Measurements from ENCODE around the gene BTBD19.
"Not testable (repeated sequence)": the region's sequence is repeated elsewhere in the genome, so short reads cannot be mapped to it uniquely, and the experiment has no call there.

The BTBD19 gene

DNA sequence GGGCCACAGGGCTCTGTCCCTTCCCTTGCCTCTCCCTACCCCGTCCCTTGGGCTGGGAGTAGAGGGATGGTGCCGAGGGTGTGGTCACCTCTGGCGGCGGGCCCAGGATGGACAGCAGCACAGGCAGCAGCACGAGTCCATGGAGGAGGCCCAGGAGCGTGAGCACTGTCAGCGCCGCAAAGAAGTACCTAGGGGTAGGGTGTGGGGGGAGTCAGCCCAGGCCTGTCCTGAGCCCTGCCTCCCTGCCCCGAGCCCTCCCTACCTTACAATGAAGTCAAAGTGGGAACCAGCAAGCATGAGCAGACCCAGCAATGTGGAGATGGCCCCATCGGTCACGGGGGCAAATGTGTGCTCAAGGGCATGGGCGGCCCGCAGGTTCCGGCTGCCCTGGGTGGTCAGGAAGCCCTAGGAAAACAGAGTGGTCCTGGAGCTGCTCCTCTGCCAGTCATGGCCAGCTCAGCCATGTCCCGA is 14.7 kb downstream of the BTBD19 start:
- DNase-seq (no peak), ATAC-seq (ENCODE audit: insufficient read depth, low read depth) (no peak)
- Histone ChIP-seq H3K79me2 (ENCODE audit: insufficient read depth, low read length) (no peaks in the 10 kb centered on the region), H3K4me3 (ENCODE audit: low read depth in 1 of 2, low read length in 2 of 2) (no peak overlapping the region), H3K27ac (ENCODE audit: low read length) (no peak overlapping the region), H3K4me1 (ENCODE audit: insufficient read depth, low read length) (peaks cover 29% of the 10 kb centered on the region), H4K20me1 (ENCODE audit: insufficient read depth, low read length) (no peaks in the 10 kb centered on the region), H3K27me3 (ENCODE audit: insufficient read depth, low read length, poor library complexity) (no peaks in the 10 kb centered on the region), H2AFZ (ENCODE audit: low read depth, low read length) (no peak overlapping the region), H3K36me3 (ENCODE audit: insufficient read depth, low read length) (no peaks in the 10 kb centered on the region), H3K9ac (ENCODE audit: low read depth, low read length) (no peak overlapping the region), H3K9me3 (ENCODE audit: insufficient read depth, low read length, severe bottlenecking) (no peaks in the 10 kb centered on the region), H3K4me2 (ENCODE audit: insufficient read depth, low read length) (no peak overlapping the region)
- TF ChIP-seq EZH2 (IDR thresholded peaks at IDR 0.05; ENCODE audit: borderline replicate concordance, low read depth, low read length, severe bottlenecking), result no peak
- TF ChIP-seq, protein P1, sequence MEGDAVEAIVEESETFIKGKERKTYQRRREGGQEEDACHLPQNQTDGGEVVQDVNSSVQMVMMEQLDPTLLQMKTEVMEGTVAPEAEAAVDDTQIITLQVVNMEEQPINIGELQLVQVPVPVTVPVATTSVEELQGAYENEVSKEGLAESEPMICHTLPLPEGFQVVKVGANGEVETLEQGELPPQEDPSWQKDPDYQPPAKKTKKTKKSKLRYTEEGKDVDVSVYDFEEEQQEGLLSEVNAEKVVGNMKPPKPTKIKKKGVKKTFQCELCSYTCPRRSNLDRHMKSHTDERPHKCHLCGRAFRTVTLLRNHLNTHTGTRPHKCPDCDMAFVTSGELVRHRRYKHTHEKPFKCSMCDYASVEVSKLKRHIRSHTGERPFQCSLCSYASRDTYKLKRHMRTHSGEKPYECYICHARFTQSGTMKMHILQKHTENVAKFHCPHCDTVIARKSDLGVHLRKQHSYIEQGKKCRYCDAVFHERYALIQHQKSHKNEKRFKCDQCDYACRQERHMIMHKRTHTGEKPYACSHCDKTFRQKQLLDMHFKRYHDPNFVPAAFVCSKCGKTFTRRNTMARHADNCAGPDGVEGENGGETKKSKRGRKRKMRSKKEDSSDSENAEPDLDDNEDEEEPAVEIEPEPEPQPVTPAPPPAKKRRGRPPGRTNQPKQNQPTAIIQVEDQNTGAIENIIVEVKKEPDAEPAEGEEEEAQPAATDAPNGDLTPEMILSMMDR (IDR thresholded peaks at IDR 0.05; ENCODE audit: borderline replicate concordance, extremely low read depth, low read length, poor library complexity, severe bottlenecking), result no peak

DNA sequence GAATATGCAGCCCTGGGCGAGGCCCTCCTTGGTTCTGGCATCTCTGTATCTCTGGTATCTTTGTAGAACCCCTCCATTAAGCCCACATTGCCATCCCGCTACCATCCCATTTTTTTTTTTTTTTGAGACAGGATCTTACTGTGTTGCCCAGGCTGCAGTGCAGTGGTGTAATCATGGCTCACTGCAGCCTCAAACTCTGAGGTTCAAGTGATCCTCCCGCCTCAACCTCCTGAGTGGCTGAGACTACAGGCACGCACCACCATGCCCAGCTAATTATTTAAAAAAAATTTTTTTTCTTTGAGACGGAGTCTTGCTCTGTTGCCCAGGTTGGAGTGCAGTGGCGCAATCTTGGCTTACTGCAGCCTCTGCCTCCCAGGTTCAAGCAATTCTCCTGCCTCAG is 16.1 kb downstream of the BTBD19 start:
- not testable (repeated sequence) for DNase-seq; H3K79me2 ChIP-seq (ENCODE audit: insufficient read depth, low read length); H3K9ac ChIP-seq (ENCODE audit: low read depth, low read length); ATAC-seq (ENCODE audit: insufficient read depth, low read depth); H3K9me3 ChIP-seq (ENCODE audit: insufficient read depth, low read length, severe bottlenecking); H2AFZ ChIP-seq (ENCODE audit: low read depth, low read length); H3K4me3 ChIP-seq (ENCODE audit: low read depth in 1 of 2, low read length in 2 of 2); H3K4me2 ChIP-seq (ENCODE audit: insufficient read depth, low read length); H3K27me3 ChIP-seq (ENCODE audit: insufficient read depth, low read length, poor library complexity); H3K27ac ChIP-seq (ENCODE audit: low read length); H3K36me3 ChIP-seq (ENCODE audit: insufficient read depth, low read length); H4K20me1 ChIP-seq (ENCODE audit: insufficient read depth, low read length)
- H3K4me1 ChIP-seq (ENCODE audit: insufficient read depth, low read length), result peaks cover 15% of the 10 kb centered on the region

DNA sequence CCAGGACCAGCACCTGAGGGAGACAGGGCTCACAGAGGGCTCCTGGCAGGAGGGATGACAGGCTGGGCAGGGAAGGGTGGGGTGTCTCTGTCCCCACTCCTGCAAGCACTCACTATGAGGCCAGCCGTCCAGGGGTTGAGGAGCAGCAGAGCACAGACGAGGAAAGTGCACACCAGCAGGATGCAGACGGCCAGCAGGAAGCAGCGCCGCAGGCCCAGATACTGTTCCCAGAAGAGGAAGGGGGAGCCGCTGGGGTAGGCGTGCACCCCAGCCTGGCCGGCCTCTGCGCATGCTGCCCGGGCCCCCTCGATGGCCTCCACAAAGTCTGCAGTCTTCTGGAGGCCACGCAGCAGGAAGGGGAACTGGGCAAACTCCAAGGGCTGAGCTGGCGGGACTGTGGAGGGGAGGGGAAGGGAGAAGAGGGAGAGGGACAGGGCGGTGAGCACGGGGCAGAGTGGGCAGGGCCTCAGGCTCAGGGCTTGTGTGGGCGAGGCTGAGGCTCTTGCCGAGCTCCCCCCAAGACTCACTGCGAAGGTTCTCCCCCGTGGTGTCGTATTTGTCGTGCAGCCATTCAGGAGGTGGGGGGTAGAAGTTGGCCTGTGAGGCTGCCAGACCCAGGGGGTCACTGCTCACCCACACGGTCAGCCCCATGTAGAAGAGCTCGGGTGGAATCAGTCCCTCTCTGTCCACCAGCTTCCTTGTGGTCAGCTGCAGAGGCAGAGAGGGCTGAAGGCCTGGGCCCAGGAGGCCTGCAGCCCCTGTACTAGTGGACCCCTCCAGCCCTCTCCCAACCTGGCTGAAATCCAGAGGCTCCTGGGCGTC is 18.3 kb downstream of the BTBD19 start:
- Histone ChIP-seq H3K4me1 (ENCODE audit: insufficient read depth, low read length) (no peaks in the 10 kb centered on the region), H3K27ac (ENCODE audit: low read length) (no peak overlapping the region), H3K79me2 (ENCODE audit: insufficient read depth, low read length) (no peaks in the 10 kb centered on the region), H3K9me3 (ENCODE audit: insufficient read depth, low read length, severe bottlenecking) (no peaks in the 10 kb centered on the region), H3K4me3 (ENCODE audit: low read depth in 1 of 2, low read length in 2 of 2) (no peak overlapping the region), H3K27me3 (ENCODE audit: insufficient read depth, low read length, poor library complexity) (no peaks in the 10 kb centered on the region), H3K36me3 (ENCODE audit: insufficient read depth, low read length) (no peaks in the 10 kb centered on the region), H3K9ac (ENCODE audit: low read depth, low read length) (no peak overlapping the region), H3K4me2 (ENCODE audit: insufficient read depth, low read length) (no peak overlapping the region), H4K20me1 (ENCODE audit: insufficient read depth, low read length) (no peaks in the 10 kb centered on the region), H2AFZ (ENCODE audit: low read depth, low read length) (no peak overlapping the region)
- TF ChIP-seq EZH2 (IDR thresholded peaks at IDR 0.05; ENCODE audit: borderline replicate concordance, low read depth, low read length, severe bottlenecking), result no peak
- TF ChIP-seq, protein P1 (IDR thresholded peaks at IDR 0.05; ENCODE audit: borderline replicate concordance, extremely low read depth, low read length, poor library complexity, severe bottlenecking), result no peak
- DNase-seq (no peak), ATAC-seq (ENCODE audit: insufficient read depth, low read depth) (no peak)

DNA sequence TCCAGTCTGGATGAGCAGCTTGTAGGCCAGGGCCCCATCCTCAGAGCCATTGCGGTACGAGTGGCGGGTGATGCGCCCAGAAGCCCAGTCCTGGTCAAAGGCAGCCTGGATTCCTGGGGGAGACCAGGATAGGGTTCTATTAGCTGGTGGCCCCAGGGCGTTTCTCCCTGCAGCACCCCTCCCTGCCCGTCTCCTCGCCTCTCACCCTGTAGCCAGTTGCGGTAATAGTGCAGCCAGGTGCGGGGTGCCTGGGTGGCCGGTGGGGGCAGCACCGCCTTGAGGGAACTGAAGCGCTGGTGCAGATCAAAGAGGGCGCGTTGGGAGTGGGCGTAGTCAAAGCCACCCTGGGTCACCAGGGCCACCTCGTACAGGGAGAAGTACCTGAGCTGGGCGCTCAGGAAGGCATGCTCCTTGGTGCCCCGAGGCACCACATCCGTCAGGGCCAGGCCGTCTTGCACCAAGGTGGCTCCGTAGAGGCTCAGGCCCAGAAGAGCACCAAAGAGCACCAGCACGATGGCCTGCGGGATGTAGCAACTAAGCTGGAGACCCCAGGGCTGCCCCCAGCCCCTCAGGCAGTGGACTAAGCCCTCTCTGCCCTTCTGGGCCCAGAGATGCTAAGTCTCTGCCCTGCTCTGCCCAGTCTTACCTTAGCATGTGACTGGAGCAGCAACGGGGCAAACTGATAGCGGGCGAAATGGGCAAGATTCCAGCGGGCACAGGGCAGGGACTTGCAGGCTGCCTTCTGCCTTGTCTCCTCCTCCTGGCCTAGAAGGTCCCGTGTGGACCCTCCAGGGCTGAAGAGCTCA is 19.1 kb downstream of the BTBD19 start:
- Histone ChIP-seq H4K20me1 (ENCODE audit: insufficient read depth, low read length) (no peaks in the 10 kb centered on the region), H3K4me1 (ENCODE audit: insufficient read depth, low read length) (no peaks in the 10 kb centered on the region), H3K4me3 (ENCODE audit: low read depth in 1 of 2, low read length in 2 of 2) (no peak overlapping the region), H3K36me3 (ENCODE audit: insufficient read depth, low read length) (no peaks in the 10 kb centered on the region), H3K4me2 (ENCODE audit: insufficient read depth, low read length) (no peak overlapping the region), H2AFZ (ENCODE audit: low read depth, low read length) (no peak overlapping the region), H3K27ac (ENCODE audit: low read length) (no peak overlapping the region), H3K79me2 (ENCODE audit: insufficient read depth, low read length) (no peaks in the 10 kb centered on the region), H3K9me3 (ENCODE audit: insufficient read depth, low read length, severe bottlenecking) (no peaks in the 10 kb centered on the region), H3K9ac (ENCODE audit: low read depth, low read length) (no peak overlapping the region), H3K27me3 (ENCODE audit: insufficient read depth, low read length, poor library complexity) (no peaks in the 10 kb centered on the region)
- TF ChIP-seq, protein P1 (IDR thresholded peaks at IDR 0.05; ENCODE audit: borderline replicate concordance, extremely low read depth, low read length, poor library complexity, severe bottlenecking), result no peak
- TF ChIP-seq EZH2 (IDR thresholded peaks at IDR 0.05; ENCODE audit: borderline replicate concordance, low read depth, low read length, severe bottlenecking), result no peak
- no peak for DNase-seq
- 0 out of 3 replicates have a peak, but pooled peaks have one; percentile 15 for ATAC-seq (ENCODE audit: insufficient read depth, low read depth)
